ENCODE measurements around the gene DHRSX.
"Not testable (repeated sequence)": the region's sequence is repeated elsewhere in the genome, so short reads cannot be mapped to it uniquely, and the experiment has no call there.

DHRSX gene

GRCh38 chrX:2474280-2474962, 26.4 kb downstream of the DHRSX start:
- DNase-seq = no peak

- not testable (repeated sequence) for DNase-seq
These were observed 27.7 kb downstream of the DHRSX start for GRCh38 chrX:2473064-2473463.

- no peak for DNase-seq
These were observed 29.1 kb downstream of the DHRSX start for GRCh38 chrX:2471641-2472040.

- DNase-seq = not testable (repeated sequence)
These were observed 29.6 kb downstream of the DHRSX start for GRCh38 chrX:2471126-2471525.

- not testable (repeated sequence) for DNase-seq
These were observed 30.9 kb downstream of the DHRSX start for GRCh38 chrX:2469852-2470251.

- DNase-seq = no peak
These were observed 31.5 kb downstream of the DHRSX start for GRCh38 chrX:2469196-2469685.

- DNase-seq = no peak
These were observed 32.2 kb downstream of the DHRSX start for GRCh38 chrX:2468261-2469195.

- no peak for DNase-seq
These were observed 33.7 kb downstream of the DHRSX start for GRCh38 chrX:2466876-2467656.

GRCh38 chrX:2464677-2465166, 36.1 kb downstream of the DHRSX start:
- DNase-seq = no peak

GRCh38 chrX:2463973-2464676, 36.7 kb downstream of the DHRSX start:
- DNase-seq = no peak

GRCh38 chrX:2463481-2463880, 37.3 kb downstream of the DHRSX start:
- DNase-seq = not testable (repeated sequence)

GRCh38 chrX:2462780-2463179, 38.0 kb downstream of the DHRSX start:
- DNase-seq = no peak

GRCh38 chrX:2462074-2462473, 38.7 kb downstream of the DHRSX start:
- no peak for DNase-seq

GRCh38 chrX:2461711-2462016, 39.1 kb downstream of the DHRSX start:
- DNase-seq = no peak

- DNase-seq = not testable (repeated sequence)
These were observed 39.7 kb downstream of the DHRSX start for GRCh38 chrX:2460821-2461710.

GRCh38 chrX:2460048-2460447, 40.7 kb downstream of the DHRSX start:
- DNase-seq = not testable (repeated sequence)

- no peak for DNase-seq
These were observed 42.5 kb downstream of the DHRSX start for GRCh38 chrX:2458309-2458708.

GRCh38 chrX:2457289-2458133, 43.3 kb downstream of the DHRSX start:
- no peak for DNase-seq

GRCh38 chrX:2456091-2456490, 44.7 kb downstream of the DHRSX start:
- not testable (repeated sequence) for DNase-seq

- DNase-seq = not testable (repeated sequence)
These were observed 46.2 kb downstream of the DHRSX start for GRCh38 chrX:2454620-2455019.
